WERI-Rb-1 (cell line): ENCODE results near the gene CBARP.
A peak's percentile ranks its signal among the peaks of the same experiment; 100 is the strongest.

ENCODE experiments used
- DNase-seq: peaks from one replicate; pipeline ENCODE4 v3.0.0-alpha.2; 2020
- H3K27ac ChIP-seq: fragments of 250-450 bp; sonication (Bioruptor Pico); 2 replicates; pipeline ENCODE4 v1.5.1; 2020; ENCODE audit warnings: mild to moderate bottlenecking, moderate library complexity
- H3K27me3 ChIP-seq: fragments of 250-450 bp; sonication (Bioruptor Pico); 2 replicates; pipeline ENCODE4 v1.5.1; 2021; ENCODE audit warnings: mild to moderate bottlenecking, low read depth, moderate library complexity; ENCODE audit not compliant: insufficient read depth, severe bottlenecking
- H3K36me3 ChIP-seq: fragments of 250-450 bp; sonication (Bioruptor Pico); 2 replicates; pipeline ENCODE4 v1.5.1; 2020; ENCODE audit warnings: mild to moderate bottlenecking, moderate library complexity
- H3K4me3 ChIP-seq: 2 replicates; pipeline ENCODE4 v1.5.1; 2011; ENCODE audit warnings: low read depth, mild to moderate bottlenecking, control low read depth, low read length
- H3K9me3 ChIP-seq: fragments of 250-450 bp; sonication (Bioruptor Pico); 2 replicates; pipeline ENCODE4 v1.5.1; 2021; ENCODE audit warnings: mild to moderate bottlenecking, moderate library complexity; ENCODE audit not compliant: severe bottlenecking
- CTCF ChIP-seq: IDR thresholded peaks from 2 replicates; pipeline ENCODE4 v1.5.1; 2011; ENCODE audit warnings: low read depth, mild to moderate bottlenecking, control low read depth, inconsistent platforms, low read length

Gene CBARP

GRCh38 chr19:1276628-1277022 is 38.8 kb upstream of the CBARP start:
- Histone ChIP-seq H3K36me3 (peaks cover 66% of the 10 kb centered on the region), H3K27ac (peak overlapping the region; percentile 92), H3K9me3 (no peaks in the 10 kb centered on the region), H3K4me3 (peak overlapping the region; percentile 59), H3K27me3 (no peaks in the 10 kb centered on the region)
- no peak for DNase-seq
- no peak for TF ChIP-seq CTCF

GRCh38 chr19:1275976-1276627 is 38.3 kb upstream of the CBARP start:
- no peaks in the 10 kb centered on the region for H3K9me3 ChIP-seq
- H3K27ac ChIP-seq = peak overlapping the region; percentile 92
- DNase-seq = no peak
- H3K27me3 ChIP-seq = no peaks in the 10 kb centered on the region
- peak overlapping the region; percentile 59 for H3K4me3 ChIP-seq
- H3K36me3 ChIP-seq = peaks cover 72% of the 10 kb centered on the region
- no peak for TF ChIP-seq CTCF

GRCh38 chr19:1275260-1275975 is 37.6 kb upstream of the CBARP start, which contains the start of gene FAM174C:
TSS of gene FAM174C (plus strand) at chr19:1275530. CDS start at chr19:1275550, 20 bp downstream.
- peak; percentile 97 for DNase-seq
- Histone ChIP-seq H3K27me3 (no peaks in the 10 kb centered on the region), H3K27ac (peak within 1 kb of the TSS; percentile 92), H3K4me3 (peak within 1 kb of the TSS; percentile 59), H3K36me3 (peaks cover 78% of the 10 kb centered on the region), H3K9me3 (no peaks in the 10 kb centered on the region)
- no peak for TF ChIP-seq CTCF

- H3K36me3 ChIP-seq = peaks cover 79% of the 10 kb centered on the region
- DNase-seq = peak; percentile 30
- H3K27ac ChIP-seq = peak overlapping the region; percentile 92
- H3K4me3 ChIP-seq = peak overlapping the region; percentile 33
- no peaks in the 10 kb centered on the region for H3K27me3 ChIP-seq
- TF ChIP-seq CTCF = no peak
- no peaks in the 10 kb centered on the region for H3K9me3 ChIP-seq
These were observed 37.1 kb upstream of the CBARP start for GRCh38 chr19:1274852-1275259.

GRCh38 chr19:1274081-1274851 is 36.5 kb upstream of the CBARP start:
- TF ChIP-seq CTCF = no peak
- Histone ChIP-seq H3K36me3 (peaks cover 75% of the 10 kb centered on the region), H3K4me3 (peak overlapping the region; percentile 33), H3K27me3 (no peaks in the 10 kb centered on the region), H3K9me3 (no peaks in the 10 kb centered on the region), H3K27ac (peak overlapping the region; percentile 92)
- no peak for DNase-seq
